Amniotic stem cell (primary cell): ENCODE measurements around the gene WIPF2.

Experiments used
- DNase-seq: peaks from one replicate; lab custom pipeline; 2025; lab: John Stamatoyannopoulos, UW

Gene WIPF2

DNA sequence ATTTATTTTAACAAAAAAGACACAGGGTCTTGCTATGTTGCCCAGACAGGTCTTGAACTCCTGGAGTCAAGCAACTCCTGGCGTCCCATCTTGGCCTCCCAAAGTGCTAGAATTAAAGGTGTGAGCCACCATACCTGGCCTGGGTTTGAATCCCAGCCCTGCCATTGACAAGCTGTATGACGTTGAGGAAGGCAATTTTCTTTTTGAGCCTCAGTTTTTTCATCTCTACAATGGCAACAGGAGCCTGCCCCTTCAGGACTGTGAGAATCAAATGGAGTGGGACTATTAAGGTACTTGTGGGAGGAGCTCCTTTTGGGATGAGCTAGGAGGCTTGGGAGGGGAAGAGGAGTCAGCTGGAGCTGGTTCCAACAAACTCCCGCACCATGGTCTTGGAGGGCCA is 96.1 kb downstream of the WIPF2 start:
- no peak for DNase-seq

GRCh38 chr17:40315678-40316570 is 96.8 kb downstream of the WIPF2 start:
- DNase-seq, result no peak

DNA sequence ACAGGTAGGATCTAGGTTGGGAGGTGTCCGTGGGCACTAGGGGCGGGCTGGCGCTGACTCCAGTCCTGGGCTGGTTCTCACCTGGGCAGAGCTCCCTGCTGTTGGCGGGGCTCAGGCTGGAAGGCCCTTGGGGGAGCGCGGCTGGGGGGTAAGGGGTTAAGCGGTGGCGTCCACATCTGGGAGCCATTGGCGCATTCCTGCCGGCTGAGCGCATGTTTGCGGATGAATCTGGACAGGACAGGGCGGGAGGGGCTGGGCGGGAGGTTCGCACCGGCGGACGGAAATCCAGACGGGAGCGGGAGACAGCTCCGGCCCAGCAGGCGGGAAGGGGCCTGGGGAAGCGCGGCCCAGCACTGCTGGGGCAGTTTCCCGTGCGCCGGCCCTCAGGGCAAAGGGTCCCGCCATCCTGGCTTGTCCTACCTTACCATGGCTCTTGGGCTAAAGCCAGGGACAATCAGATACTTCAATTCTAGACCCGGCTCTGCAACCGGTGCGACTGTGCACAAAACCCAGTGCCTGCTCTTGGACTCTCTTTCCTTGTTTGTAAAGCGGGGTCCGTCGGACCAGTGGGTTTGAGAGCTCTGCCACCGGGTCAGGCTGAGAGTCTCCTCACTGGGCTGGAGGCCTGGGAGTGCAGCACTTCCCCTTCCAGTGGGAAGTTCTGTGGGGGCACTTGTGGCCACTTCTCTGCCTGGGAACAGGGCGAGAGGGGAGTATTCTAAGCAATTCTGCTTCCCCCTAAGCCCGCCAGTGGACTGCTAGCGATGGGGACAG is 97.7 kb downstream of the WIPF2 start:
- no peak for DNase-seq

GRCh38 chr17:40317345-40317873 is 98.3 kb downstream of the WIPF2 start:
- peak; percentile 47 for DNase-seq

GRCh38 chr17:40317880-40318829 is 99.1 kb downstream of the WIPF2 start:
- peak; percentile 92 for DNase-seq

GRCh38 chr17:40318830-40319391 is 99.8 kb downstream of the WIPF2 start:
- DNase-seq, result no peak

DNA sequence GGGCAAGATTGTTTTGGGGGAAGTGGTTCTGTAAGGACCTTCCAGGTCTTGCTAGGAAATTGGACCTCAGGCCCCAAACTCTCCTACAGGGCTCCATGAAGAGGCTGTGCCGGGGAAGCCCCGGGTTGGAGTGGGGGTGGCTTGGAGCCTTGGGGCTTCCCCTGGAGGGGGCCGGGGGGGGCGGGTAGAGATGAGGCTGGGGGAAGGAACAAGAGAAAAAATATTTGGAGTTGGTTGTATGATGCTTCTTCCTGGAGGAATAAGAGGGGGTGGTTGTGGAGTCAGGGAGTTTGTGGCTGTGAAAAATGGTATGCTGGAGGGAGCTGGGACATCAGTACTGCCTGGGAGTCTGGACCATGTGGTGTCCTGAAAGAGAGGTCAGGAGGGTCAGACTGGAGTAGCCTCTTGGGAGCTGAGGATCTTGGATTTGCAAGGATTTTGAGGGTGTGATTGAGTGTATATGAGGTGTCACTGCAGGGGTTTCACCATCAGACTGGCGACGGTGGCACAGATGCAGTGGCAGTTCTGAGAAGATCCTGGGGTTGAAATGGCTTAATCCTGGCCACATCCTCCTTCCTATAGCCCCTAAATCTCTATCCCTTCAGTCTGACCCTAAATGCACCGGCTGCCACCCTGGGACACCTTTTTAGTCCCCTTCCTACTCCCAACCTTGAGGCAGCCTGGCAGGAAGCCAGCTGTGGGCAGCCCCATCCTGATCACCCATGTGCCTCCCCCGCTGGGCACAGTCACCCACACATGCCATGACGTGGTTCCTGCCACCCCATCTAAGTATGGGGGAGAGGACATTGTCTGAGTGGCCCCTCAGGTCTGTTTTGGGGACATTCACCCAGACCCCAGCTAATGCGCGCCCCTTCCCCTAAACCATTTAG is 100.8 kb downstream of the WIPF2 start:
- no peak for DNase-seq

DNA sequence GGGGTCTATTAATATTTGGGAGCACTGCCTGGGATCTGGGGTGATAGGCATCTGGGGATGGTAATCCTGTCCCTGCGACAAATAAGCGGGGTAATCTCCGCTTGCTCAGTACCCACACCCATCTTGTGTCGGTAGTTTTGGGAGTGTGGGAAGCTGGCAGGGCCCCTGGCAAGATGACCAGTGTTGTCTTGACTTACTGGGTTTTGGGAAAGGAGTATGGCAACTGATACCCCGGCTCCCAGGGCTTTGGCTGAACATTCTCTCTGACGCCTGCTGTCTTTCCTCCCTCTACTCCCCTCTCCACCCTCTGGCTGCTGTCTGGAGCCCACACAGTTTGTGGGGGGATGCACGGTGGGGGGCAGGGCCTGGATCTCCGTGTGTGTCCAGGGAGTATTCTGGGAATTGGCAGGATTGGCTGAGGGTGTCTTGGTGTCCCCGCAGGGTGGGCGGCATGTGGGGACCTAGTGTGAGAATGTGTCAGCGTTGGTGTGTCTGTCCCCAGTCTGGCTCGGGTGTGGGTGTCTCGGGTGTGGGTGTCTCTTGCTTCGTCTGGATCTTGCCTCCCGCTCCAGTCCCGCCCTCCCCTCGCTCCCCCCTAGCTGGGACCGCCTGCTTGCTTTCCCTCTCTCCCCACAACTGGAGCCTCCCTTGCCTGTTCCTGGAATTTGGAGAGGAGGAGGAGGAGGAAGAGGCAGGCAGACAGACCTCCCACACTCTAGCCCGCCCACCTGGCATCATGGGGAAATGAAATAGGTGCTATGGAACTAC is 101.8 kb downstream of the WIPF2 start:
- no peak for DNase-seq

DNA sequence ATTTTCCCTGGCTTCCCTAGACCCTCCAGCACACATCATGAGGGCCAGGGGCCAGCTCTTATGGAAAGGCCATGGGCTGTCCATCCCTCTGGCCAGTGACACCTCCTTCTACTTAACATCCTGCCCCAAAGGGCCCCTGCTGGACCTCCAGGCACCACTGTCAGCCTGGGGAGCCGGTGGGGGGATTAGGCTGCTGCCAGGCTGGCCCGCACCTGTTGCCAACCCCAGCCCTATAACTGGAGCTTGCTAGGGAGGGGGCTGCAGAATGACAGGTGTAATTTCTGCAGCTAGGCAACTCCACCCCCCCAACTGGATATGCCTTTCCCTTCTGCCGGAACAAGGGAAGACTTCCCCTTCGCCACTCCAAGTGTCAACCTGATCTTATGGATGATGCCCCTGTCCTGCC is 102.4 kb downstream of the WIPF2 start:
- DNase-seq, result no peak

- no peak for DNase-seq
Measured at GRCh38 chr17:40321961-40322357, 102.9 kb downstream of the WIPF2 start.

DNA sequence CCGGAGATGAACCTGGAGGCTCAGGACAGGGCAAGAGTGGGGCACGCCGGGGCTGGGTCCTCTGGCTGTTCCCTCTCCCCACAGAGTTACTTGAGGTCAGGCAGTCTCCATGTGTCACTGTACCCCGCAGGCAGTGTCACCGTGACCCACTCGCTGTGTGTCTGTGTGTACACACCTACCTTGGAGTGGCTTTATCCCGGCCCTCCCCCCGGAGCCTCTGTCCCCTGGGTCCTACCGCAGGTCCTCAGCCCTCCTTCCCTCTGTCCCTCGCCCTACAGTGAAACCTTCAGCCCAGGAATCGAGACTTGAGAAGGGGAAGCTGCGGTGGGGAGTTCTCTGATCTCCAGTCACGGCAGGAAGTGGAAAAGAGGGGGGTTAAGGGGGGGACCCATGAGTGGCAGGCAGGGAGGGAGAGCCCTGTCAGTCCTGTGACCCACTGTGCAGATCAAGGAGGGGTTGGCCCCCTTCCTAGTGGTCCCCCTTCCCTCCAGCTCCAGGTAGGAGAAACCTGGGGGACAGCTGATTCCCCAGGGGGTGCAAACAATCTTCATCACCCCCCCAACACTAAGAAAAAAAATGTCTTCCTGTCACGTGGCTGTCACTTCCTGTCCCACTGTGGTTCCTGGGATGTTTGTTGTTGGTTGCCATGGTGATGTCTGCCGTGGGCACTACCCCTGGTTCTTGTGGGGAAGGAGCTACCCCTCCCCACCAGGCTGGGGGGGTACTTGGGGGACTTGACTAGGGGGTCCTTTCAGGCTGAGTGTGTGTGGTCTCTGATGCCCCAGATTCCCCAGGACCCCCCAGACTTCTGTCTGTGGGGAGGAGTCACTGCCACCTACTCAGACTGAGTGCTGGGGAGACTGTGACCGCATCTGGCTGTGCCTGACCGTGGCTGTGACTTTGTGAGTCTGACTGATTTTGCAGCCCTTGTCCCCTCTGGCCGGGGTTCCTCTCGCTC is 103.5 kb downstream of the WIPF2 start:
- DNase-seq, result no peak

DNA sequence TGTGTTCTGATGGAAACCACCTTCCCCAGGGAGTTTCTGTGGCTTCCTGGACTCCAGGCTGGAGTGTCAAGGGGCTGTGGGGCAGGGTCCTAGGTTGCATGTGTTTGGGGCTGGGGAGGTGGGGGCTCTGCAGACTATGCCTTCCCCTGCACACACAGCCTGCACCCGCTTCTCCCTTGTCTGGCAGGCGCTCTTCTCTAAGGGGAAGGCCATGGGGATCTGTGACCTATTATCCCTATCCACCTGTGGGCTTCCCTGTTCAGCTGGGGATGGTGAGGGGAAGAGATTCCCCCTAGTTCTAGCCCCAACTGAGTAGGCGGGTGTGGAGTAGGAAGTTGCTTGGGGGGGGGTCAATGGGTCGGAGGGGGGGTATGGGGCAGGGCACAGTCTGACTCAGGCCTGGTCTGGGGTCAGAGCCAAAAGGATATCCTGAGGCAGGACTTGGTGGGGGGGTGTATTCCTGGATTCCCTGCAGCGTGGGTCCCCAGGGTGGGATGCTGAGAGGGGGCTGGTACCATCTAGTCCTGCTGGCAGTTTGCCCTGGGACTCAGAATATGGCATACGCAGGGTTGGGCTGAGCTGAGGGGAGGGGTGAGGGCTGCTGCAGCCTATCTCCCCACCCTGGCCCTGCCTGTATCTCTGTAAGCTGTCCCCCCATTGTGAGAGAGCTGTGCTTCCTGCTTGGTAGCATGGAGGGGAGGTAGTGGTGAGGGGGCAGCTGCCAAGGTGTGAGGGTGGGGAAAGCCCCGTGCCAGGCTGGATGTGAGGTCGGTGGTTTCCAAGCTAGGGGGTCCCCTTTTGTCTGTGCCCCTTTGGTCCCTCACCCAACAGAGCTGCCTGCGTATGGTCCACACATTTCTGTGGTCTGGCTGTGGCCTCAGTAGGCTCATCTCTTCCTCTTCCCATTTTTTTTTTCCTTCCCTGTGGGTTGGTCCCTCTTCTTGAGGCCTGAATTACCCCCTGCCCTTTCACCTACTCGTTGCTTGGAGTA is 104.6 kb downstream of the WIPF2 start:
- no peak for DNase-seq

DNA sequence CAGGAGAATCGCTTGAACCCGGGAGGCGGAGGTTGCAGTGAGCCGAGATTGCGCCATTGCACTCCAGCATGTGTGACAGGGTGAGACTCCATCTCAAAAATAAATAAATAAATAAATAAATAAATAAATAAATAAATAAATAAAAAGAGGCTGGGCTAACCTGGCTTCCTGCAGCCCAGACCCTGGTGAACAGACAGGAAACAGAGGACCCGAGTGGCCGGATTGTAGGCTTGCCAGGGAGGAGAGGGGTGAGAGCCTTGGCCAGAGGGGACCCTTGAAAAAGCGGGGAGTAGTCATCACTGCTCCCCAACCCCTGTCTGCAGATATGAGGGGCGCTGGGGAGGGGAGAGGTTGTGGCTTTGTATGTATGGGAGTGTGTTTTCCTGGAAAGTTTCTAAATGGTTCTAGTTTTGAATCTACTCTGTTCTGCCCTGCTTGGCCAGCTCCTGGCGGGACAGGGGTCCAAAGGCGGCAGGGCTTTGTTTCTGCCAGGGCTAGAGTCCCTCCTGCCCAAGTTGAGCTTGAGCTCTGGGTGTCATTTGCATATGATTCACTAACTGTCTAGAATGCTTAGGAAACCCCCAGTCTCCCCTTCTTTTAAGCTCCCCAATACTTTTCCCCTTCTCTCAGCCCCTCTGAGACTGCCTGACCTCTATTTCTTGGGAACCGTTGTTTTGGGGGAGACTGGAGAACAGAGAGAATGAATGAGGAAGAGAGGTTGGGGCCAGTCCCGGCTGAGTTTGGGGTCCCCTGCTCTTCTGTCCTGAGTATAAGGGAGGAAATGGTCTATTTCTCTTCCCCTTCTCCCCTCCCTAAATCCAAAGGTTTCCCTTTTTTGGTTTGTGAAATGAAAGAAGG is 106.3 kb downstream of the WIPF2 start:
- DNase-seq, result no peak

GRCh38 chr17:40326014-40326831 is 107.1 kb downstream of the WIPF2 start:
- DNase-seq, result no peak

DNA sequence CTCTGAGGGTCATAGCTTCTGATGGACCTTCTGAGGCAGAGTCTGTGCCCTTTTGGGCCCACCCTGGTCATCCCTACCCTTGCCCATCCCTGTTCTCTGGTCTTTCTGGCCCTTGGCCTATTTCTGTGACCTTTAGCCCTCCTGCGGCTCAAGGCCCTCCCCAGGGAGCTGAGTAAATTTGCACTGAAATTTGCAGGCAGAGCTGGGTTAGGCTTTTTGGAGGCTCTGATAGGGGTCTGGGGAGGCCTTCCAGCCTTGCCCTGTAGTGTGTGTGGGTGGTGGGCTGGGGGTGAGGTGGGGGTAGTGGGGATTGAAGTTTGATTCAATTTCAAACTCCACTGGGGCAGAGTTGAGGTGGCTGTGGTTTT is 107.7 kb downstream of the WIPF2 start:
- no peak for DNase-seq
